Inflammatory macrophage (primary cell): ENCODE measurements around the gene RIN3.
A peak's percentile ranks its signal among the peaks of the same experiment; 100 is the strongest.

Experiments
- DNase-seq, 2 donors: peaks; one replicate each; pipeline ENCODE4 v3.0.0-alpha.2; 2020 to 2022
- total RNA-seq, 18 experiments: gene quantifications; one replicate each; lab custom pipeline; 2026; ENCODE audit warnings: mixed read lengths in 6 of 18, inconsistent platforms in 2 of 18; lab: John Stamatoyannopoulos, UW

The RIN3 gene
- total RNA-seq = 11.0 to 128 (median 47.8) reads per million in 18 experiments

GRCh38 chr14:92513204-92513965 lies at the start of gene RIN3:
TSS of gene RIN3 (plus strand) at chr14:92513781. CDS start at chr14:92513933, 152 bp downstream.
- peak; percentile 67 to 72 for DNase-seq

- DNase-seq = no peak
These were observed 49.4 kb upstream of the RIN3 start for GRCh38 chr14:92464156-92464555.

- DNase-seq = no peak
These were observed 48.9 kb upstream of the RIN3 start for GRCh38 chr14:92464716-92465115.

GRCh38 chr14:92465353-92466055 lies 48.1 kb upstream of the RIN3 start:
- DNase-seq = peak in 1 of 2 donors; percentile 17

- DNase-seq = peak in 1 of 2 donors; percentile 84
These were observed 47.5 kb upstream of the RIN3 start for GRCh38 chr14:92466059-92466458.

GRCh38 chr14:92469515-92469914 lies 44.1 kb upstream of the RIN3 start:
- no peak for DNase-seq

- no peak for DNase-seq
These were observed 43.4 kb upstream of the RIN3 start for GRCh38 chr14:92470215-92470614.

GRCh38 chr14:92470811-92471210 lies 42.8 kb upstream of the RIN3 start:
- no peak for DNase-seq

GRCh38 chr14:92471919-92472318 lies 41.7 kb upstream of the RIN3 start:
- no peak for DNase-seq

GRCh38 chr14:92472860-92473259 lies 40.7 kb upstream of the RIN3 start:
- peak; percentile 77 to 78 for DNase-seq

GRCh38 chr14:92473261-92473968 lies 40.2 kb upstream of the RIN3 start:
- peak; percentile 64 to 66 for DNase-seq

- DNase-seq = no peak
These were observed 39.5 kb upstream of the RIN3 start for GRCh38 chr14:92473969-92474535.

GRCh38 chr14:92475037-92475436 lies 38.5 kb upstream of the RIN3 start:
- DNase-seq = no peak

GRCh38 chr14:92475451-92476187 lies 38.0 kb upstream of the RIN3 start:
- DNase-seq = peak; percentile 88 to 92

GRCh38 chr14:92480856-92481255 lies 32.7 kb upstream of the RIN3 start:
- DNase-seq = no peak

- DNase-seq = no peak
These were observed 32.2 kb upstream of the RIN3 start for GRCh38 chr14:92481386-92481785.

GRCh38 chr14:92481811-92482555 lies 31.6 kb upstream of the RIN3 start:
- DNase-seq = peak; percentile 27 to 31

- DNase-seq = no peak
These were observed 30.8 kb upstream of the RIN3 start for GRCh38 chr14:92482621-92483319.

- no peak for DNase-seq
These were observed 29.3 kb upstream of the RIN3 start for GRCh38 chr14:92484132-92484823.

- DNase-seq = no peak
These were observed 26.7 kb upstream of the RIN3 start for GRCh38 chr14:92486881-92487280.
